ENCODE results near the gene ARSJ.
"Not testable (repeated sequence)": the region's sequence is repeated elsewhere in the genome, so short reads cannot be mapped to it uniquely, and the experiment has no call there.

ARSJ gene

DNA sequence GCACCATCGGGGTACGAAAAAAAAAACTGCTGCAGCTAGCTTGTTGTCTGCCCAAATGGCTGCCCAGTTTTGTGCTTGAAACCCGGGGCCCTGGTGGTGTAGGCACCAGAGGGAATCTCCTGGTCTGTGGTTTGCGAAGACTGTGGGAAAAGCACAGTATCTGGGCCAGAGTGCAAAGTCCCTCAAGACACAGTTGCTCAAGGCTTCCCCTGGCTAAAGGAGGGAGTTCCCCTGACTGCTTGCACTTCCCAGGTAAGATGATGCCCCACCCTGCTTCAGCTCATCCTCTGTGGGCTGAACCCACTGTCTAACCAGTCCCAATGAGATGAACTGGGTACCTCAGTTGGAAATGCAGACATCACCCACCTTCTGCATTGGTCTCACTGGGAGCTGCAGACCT is 33.8 kb upstream of the ARSJ start:
- WGBS: 93% methylated on average over 4 of the region's 4 CpGs

DNA sequence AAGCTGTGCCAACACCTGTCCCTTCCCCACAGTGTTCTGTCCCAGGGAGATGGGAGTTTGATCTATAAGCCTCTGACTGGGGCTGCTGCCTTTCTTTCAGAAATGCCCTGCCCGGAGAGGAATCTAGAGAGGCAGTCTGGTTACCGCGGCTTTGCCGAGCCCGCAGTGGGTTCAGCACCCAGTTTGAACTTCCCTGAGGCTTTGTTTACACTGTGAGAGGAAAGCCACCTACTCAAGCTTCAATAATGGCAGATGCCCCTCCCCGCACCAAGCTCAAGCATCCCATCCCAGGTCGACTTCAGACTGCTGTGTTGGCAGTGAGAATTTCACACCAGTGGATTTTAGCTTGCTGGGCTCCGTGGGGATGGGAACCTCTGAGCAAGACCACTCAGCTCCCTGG is 33.3 kb upstream of the ARSJ start:
- no peaks in the 10 kb centered on the region for H3K9me3 ChIP-seq (ENCODE audit: insufficient read depth, low read depth, low read length)
- H3K27ac ChIP-seq (ENCODE audit: low read depth, low read length): no peak overlapping the region
- 0 out of 2 replicates have a peak, but pooled peaks cover 3% of the 10 kb centered on the region for H3K4me1 ChIP-seq (ENCODE audit: insufficient read depth, low read length)
- H3K4me3 ChIP-seq (ENCODE audit: low read length): no peak overlapping the region
- WGBS: 85% methylated on average over 8 of the region's 8 CpGs
- H3K36me3 ChIP-seq (ENCODE audit: insufficient read depth, low read length): no peaks in the 10 kb centered on the region
- H3K27me3 ChIP-seq (ENCODE audit: insufficient read depth, low read length): no peaks in the 10 kb centered on the region
- H3K9ac ChIP-seq (ENCODE audit: low read depth, low read length): no peak overlapping the region

More for the DNA sequence above, 33.8 kb upstream of the ARSJ start:
- H3K36me3 ChIP-seq (ENCODE audit: insufficient read depth, low read length); H3K27me3 ChIP-seq (ENCODE audit: insufficient read depth, low read length); H3K27ac ChIP-seq (ENCODE audit: low read depth, low read length); H3K9ac ChIP-seq (ENCODE audit: low read depth, low read length); H3K9me3 ChIP-seq (ENCODE audit: insufficient read depth, low read depth, low read length); H3K4me3 ChIP-seq (ENCODE audit: low read length); H3K4me1 ChIP-seq (ENCODE audit: insufficient read depth, low read length): not testable (repeated sequence)

DNA sequence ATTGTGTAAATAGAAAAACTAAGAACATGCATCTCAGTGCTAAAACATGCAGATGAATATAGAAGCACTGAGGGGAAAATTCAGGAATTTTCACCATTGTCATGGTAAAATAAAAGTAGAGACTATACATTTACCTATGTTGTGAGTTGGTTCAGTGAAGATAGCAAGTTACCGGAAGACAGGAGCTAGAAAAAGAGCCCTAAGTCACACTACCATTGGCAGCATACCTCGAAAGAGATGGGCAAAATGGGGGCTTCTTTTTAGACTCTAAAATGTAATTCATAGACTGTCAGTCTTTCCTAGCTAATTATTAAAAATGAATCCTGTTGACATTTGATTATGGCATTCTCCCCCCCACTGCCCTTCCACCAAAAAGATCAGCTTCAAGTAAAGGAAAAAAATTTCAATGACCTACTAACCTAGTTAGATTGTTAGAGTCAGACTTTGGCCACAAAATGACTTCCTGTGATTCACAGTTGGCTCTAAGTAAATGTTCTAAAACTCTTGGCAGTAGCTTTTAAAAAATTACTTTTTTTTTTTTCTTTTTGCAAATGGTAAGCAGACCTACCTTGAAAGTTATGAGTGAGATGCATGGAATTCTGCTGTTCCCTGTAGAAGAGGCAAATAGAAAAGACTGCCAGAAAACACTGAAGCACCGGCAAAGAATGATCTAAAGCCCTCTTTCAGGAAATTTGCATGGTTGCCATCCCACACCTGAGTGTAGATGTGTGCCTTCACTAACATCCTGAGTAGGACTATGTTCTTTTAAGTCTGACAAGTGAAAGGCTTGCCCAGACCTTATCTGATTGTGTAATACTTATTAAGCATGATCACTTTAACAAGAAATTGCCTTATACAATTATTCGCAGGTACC is 26.4 kb upstream of the ARSJ start:
- Histone ChIP-seq H3K9me3 (ENCODE audit: insufficient read depth, low read depth, low read length) (no peaks in the 10 kb centered on the region), H3K4me1 (ENCODE audit: insufficient read depth, low read length) (peaks cover 17% of the 10 kb centered on the region), H3K4me3 (ENCODE audit: low read length) (no peak overlapping the region), H3K27ac (ENCODE audit: low read depth, low read length) (0 out of 2 replicates have a peak overlapping the region, but pooled peaks have one; percentile 30), H3K27me3 (ENCODE audit: insufficient read depth, low read length) (no peaks in the 10 kb centered on the region), H3K36me3 (ENCODE audit: insufficient read depth, low read length) (no peaks in the 10 kb centered on the region), H3K9ac (ENCODE audit: low read depth, low read length) (no peak overlapping the region)
- 99% methylated on average over 3 of the region's 4 CpGs for WGBS

DNA sequence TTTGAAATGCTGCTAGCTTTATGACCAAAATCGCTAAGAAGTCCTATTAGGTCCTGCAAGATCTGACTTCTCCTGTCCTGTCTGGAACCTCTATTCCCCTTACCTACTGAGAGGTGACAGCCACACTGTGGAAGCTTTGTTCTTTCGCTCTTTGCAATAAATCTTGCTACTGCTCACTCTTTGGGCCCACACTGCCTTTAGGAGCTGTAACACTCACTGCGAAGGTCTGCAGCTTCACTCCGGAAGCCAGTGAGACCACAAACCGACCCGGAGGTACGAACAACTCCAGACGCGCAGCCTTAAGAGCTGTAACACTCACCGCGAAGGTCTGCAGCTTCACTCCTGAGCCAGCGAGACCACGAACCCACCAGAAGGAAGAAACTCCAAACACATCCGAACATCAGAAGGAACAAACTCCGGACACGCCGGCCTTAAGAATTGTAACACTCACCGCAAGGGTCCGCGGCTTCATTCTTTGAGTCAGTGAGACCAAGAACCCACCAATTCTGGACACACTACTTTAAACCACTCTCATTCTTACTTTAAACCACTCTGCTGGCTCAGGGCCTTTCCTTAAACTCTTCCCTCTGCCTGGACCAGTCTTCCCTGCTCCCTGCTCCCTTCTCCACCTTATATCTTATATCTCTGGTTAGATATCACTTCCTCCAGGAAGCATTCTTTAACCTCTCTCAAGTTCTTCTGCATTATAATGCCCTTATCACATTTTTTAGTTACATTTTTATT is 25.2 kb upstream of the ARSJ start:
- H3K4me1 ChIP-seq (ENCODE audit: insufficient read depth, low read length): peaks cover 17% of the 10 kb centered on the region
- H3K9me3 ChIP-seq (ENCODE audit: insufficient read depth, low read depth, low read length); H3K27ac ChIP-seq (ENCODE audit: low read depth, low read length); H3K27me3 ChIP-seq (ENCODE audit: insufficient read depth, low read length); H3K36me3 ChIP-seq (ENCODE audit: insufficient read depth, low read length); H3K9ac ChIP-seq (ENCODE audit: low read depth, low read length); H3K4me3 ChIP-seq (ENCODE audit: low read length): not testable (repeated sequence)
- 88% methylated on average over 20 of the region's 20 CpGs for WGBS

DNA sequence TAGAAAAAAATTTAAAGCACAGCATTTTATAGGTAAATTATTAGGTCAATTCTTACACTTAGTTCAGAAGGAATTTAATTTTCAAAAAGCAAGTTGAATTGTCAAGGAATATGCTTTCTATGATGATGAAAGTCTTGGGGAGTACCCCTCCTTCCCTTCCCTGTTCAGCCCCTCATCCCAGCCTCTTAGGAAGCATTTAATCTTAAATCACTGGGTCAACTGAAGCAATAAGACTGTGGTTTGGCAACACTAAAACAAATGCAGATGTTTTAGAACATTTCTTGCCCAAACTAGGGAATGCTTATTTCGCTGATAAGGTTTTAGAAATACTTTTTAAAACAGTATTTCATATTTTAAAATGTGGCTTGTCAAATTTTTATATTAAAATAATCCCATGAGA is 19.1 kb upstream of the ARSJ start:
- peaks cover 7% of the 10 kb centered on the region for H3K4me1 ChIP-seq (ENCODE audit: insufficient read depth, low read length)
- H3K4me3 ChIP-seq (ENCODE audit: low read length): no peak overlapping the region
- H3K9ac ChIP-seq (ENCODE audit: low read depth, low read length): no peak overlapping the region
- WGBS: no CpG with 5 or more reads among the region's 1 CpG
- no peak overlapping the region for H3K27ac ChIP-seq (ENCODE audit: low read depth, low read length)
- no peaks in the 10 kb centered on the region for H3K9me3 ChIP-seq (ENCODE audit: insufficient read depth, low read depth, low read length)
- no peaks in the 10 kb centered on the region for H3K36me3 ChIP-seq (ENCODE audit: insufficient read depth, low read length)
- no peaks in the 10 kb centered on the region for H3K27me3 ChIP-seq (ENCODE audit: insufficient read depth, low read length)

DNA sequence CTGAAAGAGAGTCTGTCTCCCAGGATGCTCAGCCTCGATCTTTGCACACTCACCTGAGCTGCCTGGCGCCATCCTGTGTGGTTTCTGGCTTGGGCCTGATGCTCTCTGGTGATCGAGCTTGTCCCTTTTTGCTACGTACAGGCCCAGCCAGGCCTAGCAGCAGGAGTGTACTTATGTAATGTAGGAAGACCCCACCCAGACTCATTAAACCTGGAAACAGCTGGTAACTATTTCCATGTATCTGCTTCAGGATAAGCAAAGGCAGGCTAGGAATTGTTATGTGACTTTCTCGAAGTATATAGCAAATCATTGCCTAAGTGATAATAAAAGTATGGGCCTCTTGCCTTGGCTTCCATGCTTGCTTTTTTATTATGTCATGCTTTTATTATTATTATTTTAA is 18.6 kb upstream of the ARSJ start:
- H3K27me3 ChIP-seq (ENCODE audit: insufficient read depth, low read length): no peaks in the 10 kb centered on the region
- 89% methylated on average over 5 of the region's 5 CpGs for WGBS
- no peak overlapping the region for H3K27ac ChIP-seq (ENCODE audit: low read depth, low read length)
- H3K9me3 ChIP-seq (ENCODE audit: insufficient read depth, low read depth, low read length): no peaks in the 10 kb centered on the region
- no peak overlapping the region for H3K4me3 ChIP-seq (ENCODE audit: low read length)
- H3K9ac ChIP-seq (ENCODE audit: low read depth, low read length): no peak overlapping the region
- no peaks in the 10 kb centered on the region for H3K36me3 ChIP-seq (ENCODE audit: insufficient read depth, low read length)
- peaks cover 7% of the 10 kb centered on the region for H3K4me1 ChIP-seq (ENCODE audit: insufficient read depth, low read length)

DNA sequence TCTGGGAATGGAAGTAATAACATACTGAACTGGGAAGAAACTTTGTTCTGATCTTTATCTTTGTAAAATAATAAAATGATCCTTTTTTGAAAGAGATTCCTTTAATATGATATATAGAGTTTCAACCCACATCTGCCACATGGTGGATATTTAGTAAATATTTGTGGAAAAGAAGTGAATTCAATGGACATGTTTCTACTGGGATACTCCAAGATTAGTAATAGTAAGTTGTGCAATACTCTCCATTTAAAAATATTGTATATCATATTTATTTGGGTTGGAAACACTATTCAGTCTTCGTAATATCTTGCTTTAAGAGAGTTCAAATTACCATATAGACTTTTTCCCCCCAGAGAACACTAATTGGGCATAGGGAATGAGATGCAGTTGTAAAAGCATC is 17.8 kb upstream of the ARSJ start:
- Histone ChIP-seq H3K4me1 (ENCODE audit: insufficient read depth, low read length) (peaks cover 7% of the 10 kb centered on the region), H3K27ac (ENCODE audit: low read depth, low read length) (no peak overlapping the region), H3K9me3 (ENCODE audit: insufficient read depth, low read depth, low read length) (no peaks in the 10 kb centered on the region), H3K4me3 (ENCODE audit: low read length) (no peak overlapping the region), H3K9ac (ENCODE audit: low read depth, low read length) (no peak overlapping the region), H3K36me3 (ENCODE audit: insufficient read depth, low read length) (no peaks in the 10 kb centered on the region), H3K27me3 (ENCODE audit: insufficient read depth, low read length) (no peaks in the 10 kb centered on the region)
- no CpG with 5 or more reads among the region's 1 CpG for WGBS

DNA sequence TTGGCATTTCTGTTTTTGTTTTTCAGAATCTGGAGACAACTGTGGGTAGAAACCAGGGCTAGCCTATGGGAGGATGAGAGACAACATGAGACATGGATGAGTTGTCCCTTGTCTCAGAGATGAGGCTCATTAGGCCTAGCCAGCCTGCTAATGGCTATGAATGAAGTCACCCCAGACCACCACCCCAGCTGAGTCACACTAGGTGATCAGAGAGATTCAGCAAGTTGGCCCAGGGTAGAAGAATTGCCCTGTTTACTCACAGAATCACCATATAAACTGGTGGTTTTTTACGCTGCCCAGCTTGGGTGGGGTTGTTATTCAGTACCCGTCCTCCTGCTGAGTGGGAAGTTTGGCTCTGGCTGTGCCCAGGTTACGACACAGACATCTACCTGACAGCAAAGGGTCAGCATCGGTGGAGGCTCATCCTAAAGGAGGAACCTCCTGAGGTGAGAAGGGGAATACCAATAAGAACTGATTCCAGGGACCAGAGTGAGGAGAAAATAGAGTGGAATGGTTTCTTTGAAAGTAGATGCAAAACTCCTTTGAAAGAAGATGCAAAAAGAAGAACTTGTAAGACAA is 17.2 kb upstream of the ARSJ start:
- 42% methylated on average over 4 of the region's 4 CpGs for WGBS
- Histone ChIP-seq H3K27ac (ENCODE audit: low read depth, low read length) (no peak overlapping the region), H3K9ac (ENCODE audit: low read depth, low read length) (no peak overlapping the region)

DNA sequence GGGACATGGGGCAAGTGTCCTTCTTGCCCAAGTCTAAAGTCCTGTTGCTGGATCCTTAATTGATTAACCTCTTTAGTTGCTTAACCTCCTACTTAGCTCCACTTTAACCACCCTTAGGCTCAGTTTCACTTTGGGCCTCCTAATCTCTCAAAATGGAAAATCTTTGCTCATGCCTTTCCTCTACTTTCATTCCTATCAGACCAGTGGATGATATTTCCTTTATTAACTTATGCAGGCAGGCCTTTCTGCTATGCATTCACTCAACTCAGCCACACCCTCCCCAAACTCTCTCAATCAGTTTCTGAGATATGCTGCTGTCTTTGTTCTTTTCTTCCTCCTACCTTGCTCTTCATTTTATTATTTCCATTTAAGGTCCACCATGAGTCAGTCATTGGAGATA is 14.4 kb upstream of the ARSJ start:
- no peak overlapping the region for H3K4me3 ChIP-seq (ENCODE audit: low read length)
- no peaks in the 10 kb centered on the region for H3K27me3 ChIP-seq (ENCODE audit: insufficient read depth, low read length)
- H3K36me3 ChIP-seq (ENCODE audit: insufficient read depth, low read length): no peaks in the 10 kb centered on the region
- no peaks in the 10 kb centered on the region for H3K9me3 ChIP-seq (ENCODE audit: insufficient read depth, low read depth, low read length)
- no peak overlapping the region for H3K27ac ChIP-seq (ENCODE audit: low read depth, low read length)
- peaks cover 7% of the 10 kb centered on the region for H3K4me1 ChIP-seq (ENCODE audit: insufficient read depth, low read length)
- H3K9ac ChIP-seq (ENCODE audit: low read depth, low read length): no peak overlapping the region

More for the DNA sequence above, 17.2 kb upstream of the ARSJ start:
- Histone ChIP-seq H3K36me3 (ENCODE audit: insufficient read depth, low read length) (no peaks in the 10 kb centered on the region), H3K27me3 (ENCODE audit: insufficient read depth, low read length) (no peaks in the 10 kb centered on the region), H3K4me1 (ENCODE audit: insufficient read depth, low read length) (peaks cover 7% of the 10 kb centered on the region), H3K9me3 (ENCODE audit: insufficient read depth, low read depth, low read length) (no peaks in the 10 kb centered on the region), H3K4me3 (ENCODE audit: low read length) (no peak overlapping the region)

DNA sequence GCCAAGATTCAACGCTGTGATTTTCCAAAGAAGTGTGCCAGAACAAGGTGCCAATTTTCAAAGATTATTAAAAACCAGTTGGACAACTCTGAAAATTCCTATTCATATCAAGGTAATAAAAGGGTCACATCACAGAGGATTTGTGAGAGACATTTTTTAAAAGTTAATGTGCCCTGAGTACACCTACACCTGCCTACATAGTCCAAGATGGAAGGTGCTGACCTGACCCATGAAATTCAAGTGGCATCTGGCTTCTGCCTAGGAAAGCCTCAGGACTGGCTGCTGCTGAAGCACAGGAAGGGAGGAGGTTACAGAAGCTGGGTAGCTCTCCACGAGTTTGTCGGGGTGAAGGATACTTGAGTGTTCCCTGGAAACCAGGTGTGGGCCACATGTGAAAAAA is 11.4 kb upstream of the ARSJ start:
- 89% methylated on average over 3 of the region's 3 CpGs for WGBS
- no peaks in the 10 kb centered on the region for H3K4me1 ChIP-seq (ENCODE audit: insufficient read depth, low read length)
- H3K9me3 ChIP-seq (ENCODE audit: insufficient read depth, low read depth, low read length): no peaks in the 10 kb centered on the region
- no peaks in the 10 kb centered on the region for H3K27me3 ChIP-seq (ENCODE audit: insufficient read depth, low read length)
- no peak overlapping the region for H3K9ac ChIP-seq (ENCODE audit: low read depth, low read length)
- H3K27ac ChIP-seq (ENCODE audit: low read depth, low read length): no peak overlapping the region
- H3K36me3 ChIP-seq (ENCODE audit: insufficient read depth, low read length): no peaks in the 10 kb centered on the region
- no peak overlapping the region for H3K4me3 ChIP-seq (ENCODE audit: low read length)

DNA sequence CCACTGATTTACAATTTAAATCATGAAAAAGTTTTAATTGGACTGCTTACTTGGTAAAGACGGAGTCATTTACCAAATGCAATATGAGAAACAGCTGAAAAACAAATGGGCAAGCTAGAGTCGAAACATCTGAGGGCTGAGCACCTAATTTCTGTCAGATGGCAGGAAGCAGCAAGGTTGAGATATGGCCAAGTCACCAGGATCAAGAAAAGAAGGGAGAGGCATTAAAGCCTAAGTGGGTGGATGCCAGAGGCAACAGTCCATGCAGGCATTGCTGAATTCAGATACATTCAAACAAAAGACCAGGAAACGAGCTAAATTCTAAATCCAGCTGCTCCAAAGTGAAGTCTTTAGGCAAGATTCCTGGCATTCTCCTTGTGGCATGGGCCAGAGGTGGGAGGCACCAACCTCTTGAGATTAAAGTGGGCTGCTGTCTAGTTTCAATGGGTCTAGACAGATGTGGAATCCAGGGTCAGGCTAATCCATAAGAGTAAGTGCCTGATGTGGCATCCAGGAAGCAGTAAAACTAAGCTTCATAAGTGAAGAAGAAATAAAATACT is 8.0 kb upstream of the ARSJ start:
- H3K9me3 ChIP-seq (ENCODE audit: insufficient read depth, low read depth, low read length): peaks cover 9% of the 10 kb centered on the region
- H3K4me3 ChIP-seq (ENCODE audit: low read length): no peak overlapping the region
- H3K27me3 ChIP-seq (ENCODE audit: insufficient read depth, low read length): no peaks in the 10 kb centered on the region
- no peak overlapping the region for H3K27ac ChIP-seq (ENCODE audit: low read depth, low read length)
- WGBS: 94% methylated on average over 3 of the region's 3 CpGs
- H3K36me3 ChIP-seq (ENCODE audit: insufficient read depth, low read length): no peaks in the 10 kb centered on the region
- H3K4me1 ChIP-seq (ENCODE audit: insufficient read depth, low read length): no peaks in the 10 kb centered on the region
- no peak overlapping the region for H3K9ac ChIP-seq (ENCODE audit: low read depth, low read length)

Measured in HUES64 (cell line).